ENCODE results near the gene RALA. TPM values are rescaled to one million over a fixed set of nuclear protein-coding genes. Genes with fewer than 3 reads are reported as not detected.

The RALA gene
- polyA plus RNA-seq, 3 donors = 59.3 to 65.9 (median 65.1) TPM

GRCh38 chr7:39607865-39608264 lies 15.5 kb upstream of the RALA start:
- no peak for DNase-seq

- no peak for DNase-seq
These were observed 15.1 kb upstream of the RALA start for GRCh38 chr7:39608278-39608677.

DNA sequence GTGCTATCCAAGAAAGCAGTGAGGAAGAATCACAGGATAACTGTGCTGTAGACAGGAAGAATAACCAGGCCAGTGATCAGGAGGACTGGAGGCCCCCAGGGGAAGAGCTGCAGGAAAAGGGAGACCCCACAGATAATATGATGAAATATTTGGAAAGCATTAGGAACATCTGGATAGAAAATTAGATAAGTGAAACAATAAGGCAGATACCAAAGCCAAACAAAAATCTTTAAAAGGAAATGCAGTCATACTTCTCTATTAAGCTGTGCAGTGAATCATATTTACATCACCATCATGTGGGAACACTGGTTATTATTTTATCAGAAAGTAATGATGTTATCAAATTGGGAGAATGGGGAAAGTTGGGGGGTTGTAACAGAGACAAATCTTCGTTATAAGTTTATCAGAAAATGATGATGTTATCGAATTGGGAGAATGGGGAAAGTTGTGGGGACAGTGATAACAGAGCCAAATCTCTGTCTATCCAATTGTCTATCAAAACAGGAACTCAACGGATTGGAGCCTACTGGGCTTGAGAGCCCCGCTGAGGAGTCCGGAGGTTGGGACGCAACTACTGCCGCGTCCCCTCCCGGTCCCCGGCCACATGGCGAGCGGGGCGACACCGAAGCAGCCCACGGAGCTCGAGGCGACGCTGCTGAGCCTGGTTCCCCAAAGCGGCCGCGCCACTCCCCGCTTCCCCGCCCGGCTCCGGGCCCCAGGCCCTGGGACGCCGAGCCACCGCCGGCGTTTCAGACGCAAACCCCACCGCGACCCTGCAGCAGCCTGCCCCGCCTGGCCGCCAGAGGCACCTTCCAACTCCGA lies 14.0 kb upstream of the RALA start:
- no peak for DNase-seq

DNA sequence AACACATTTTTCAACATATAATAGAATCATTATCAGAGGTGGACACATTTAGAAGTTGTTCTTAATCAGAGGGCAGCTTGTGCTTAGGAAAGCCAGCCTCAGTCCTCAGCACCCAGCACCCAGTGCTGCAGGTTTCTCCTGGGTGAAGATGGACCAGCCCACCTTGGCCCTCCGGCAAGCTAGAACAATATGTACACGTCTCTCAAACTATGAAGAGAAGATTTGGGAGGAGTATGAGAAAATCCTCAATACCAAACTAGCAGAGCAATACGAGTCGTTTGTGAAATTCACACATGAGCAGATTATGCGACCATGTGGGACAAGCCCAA lies 13.5 kb upstream of the RALA start:
- DNase-seq = no peak

GRCh38 chr7:39613577-39613976 lies 9.8 kb upstream of the RALA start:
- no peak for DNase-seq

DNA sequence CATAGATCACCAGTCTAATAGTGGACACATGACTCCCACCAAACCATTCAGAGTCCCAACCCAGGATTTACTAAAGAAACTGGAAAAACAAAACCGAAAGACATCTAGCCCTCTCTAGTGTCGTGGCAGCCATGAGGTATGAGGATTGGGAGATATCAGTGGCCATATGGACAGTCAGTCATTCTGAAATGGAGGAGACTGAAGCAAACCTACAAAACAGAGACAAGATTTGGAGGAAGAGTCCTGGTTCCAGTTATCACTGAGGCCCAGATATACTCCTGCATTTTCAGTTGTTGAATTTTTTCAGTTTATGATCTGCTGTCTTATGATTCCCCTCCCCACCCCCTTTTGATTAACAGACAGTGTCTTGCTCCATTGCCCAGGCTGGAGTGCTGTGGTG lies 9.1 kb upstream of the RALA start:
- DNase-seq = no peak

GRCh38 chr7:39615350-39615975 lies 7.9 kb upstream of the RALA start:
- no peak for DNase-seq

- DNase-seq = no peak
These were observed 7.2 kb upstream of the RALA start for GRCh38 chr7:39616138-39616537.

DNA sequence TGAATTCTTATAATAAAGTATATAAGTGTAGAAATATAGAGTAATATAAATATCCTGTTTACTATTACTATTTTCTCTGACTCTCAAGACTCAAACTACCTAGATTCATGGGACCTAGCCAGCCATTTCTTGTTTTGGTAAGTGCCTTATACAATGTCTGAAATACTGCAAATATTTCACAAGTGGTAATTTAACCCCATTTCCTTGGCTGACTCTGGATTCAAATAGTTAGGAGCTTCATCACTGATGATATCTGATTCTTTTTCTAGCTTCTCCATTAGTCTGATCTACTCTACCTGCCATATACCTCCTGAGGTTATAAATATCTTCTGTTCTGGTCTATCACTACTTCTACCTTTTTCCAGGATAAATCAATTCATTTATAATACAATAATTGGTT lies 6.4 kb upstream of the RALA start:
- no peak for DNase-seq

DNA sequence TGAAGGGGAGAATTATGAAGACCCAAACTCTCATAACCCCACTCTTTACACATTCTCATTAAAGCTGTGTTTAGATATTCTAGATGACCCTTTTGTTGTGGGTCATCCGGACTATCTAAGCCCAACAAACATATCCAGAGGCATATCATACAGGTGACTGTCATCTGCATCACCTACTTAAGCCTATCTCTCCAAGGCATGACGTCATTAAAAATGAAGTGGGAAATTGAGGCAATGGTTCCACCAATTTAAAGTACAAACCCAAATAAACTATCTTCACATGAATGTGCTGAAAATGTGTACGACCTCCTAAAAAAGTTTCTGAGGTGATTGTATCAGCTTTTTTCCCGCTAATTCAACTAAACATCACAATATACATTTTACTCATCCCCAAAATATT lies 4.5 kb upstream of the RALA start:
- DNase-seq = no peak

- no peak for DNase-seq
These were observed 2.9 kb upstream of the RALA start for GRCh38 chr7:39620486-39620885.

DNA sequence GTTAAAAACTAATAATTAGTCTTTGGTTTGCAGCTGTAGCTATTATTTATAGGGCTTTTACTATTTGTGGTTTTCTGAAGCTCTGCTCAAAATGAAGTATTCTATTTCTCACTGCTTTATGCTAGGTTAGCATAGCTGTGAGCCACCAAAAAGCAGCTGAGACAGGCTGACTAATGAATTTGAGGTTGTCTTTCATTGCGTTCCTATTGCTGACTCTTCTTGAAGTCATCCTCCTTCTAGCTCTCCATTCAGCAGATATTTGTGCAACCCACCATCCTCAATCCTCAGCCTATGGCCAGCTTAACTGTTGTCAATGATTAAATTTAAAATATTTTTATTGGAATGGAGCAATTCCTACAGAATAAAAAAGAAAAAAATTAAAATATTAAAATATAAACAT lies 2.1 kb upstream of the RALA start:
- no peak for DNase-seq

DNA sequence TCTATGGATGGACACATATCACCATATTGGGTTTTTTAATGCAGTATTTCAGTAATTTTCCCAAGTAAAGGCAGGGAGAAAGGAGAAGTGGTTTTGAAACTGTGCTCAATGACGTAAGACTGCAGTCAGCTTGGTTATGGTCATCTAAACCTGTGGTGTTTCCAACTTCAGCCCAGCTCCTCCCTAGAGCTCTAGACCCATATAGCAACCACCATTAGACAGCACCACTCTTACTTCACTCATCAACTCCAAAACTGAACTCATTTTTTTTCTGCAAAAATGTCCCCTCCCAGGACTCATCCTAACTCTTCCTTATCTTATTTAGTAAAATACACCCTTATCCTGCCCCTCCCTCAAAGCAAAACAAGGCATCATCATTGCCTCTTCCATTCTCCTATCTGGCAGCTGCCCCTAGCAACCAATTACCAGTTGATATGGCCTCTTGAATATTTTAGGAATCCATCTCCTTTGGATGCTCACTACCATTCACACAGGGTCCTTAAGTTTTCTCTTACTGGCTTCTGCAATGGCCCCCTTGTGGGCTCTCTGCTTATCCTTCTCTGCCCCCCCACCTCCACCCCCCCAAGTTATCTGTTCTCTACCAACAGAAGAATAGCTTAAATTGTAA lies 1.5 kb upstream of the RALA start:
- no peak for DNase-seq

DNA sequence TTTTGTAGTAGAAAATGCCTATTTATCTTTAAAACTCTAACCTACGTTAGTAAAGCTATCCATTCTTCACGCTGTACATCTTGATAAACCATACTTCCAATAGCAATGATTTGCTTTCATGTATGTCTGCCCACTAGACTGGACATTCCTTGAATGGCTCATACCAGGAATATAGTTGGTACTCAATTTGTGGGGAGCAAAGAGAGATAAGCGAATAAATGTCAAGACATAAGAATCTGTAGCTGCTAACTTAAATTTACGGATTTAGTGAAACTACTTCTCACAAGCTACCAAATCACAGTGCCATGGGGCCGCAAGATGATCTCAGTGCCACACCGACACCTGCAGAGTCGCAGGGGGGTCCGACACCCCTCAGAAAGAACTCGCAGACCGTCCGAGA lies 763 bp upstream of the RALA start:
- DNase-seq = no peak

GRCh38 chr7:39623732-39624441 lies 515 bp downstream of the RALA start:
- DNase-seq = no peak

GRCh38 chr7:39624442-39624807 lies 1.1 kb downstream of the RALA start:
- no peak for DNase-seq

- no peak for DNase-seq
These were observed 1.7 kb downstream of the RALA start for GRCh38 chr7:39624935-39625694.

- DNase-seq = no peak
These were observed 8.4 kb downstream of the RALA start for GRCh38 chr7:39631736-39632308.

DNA sequence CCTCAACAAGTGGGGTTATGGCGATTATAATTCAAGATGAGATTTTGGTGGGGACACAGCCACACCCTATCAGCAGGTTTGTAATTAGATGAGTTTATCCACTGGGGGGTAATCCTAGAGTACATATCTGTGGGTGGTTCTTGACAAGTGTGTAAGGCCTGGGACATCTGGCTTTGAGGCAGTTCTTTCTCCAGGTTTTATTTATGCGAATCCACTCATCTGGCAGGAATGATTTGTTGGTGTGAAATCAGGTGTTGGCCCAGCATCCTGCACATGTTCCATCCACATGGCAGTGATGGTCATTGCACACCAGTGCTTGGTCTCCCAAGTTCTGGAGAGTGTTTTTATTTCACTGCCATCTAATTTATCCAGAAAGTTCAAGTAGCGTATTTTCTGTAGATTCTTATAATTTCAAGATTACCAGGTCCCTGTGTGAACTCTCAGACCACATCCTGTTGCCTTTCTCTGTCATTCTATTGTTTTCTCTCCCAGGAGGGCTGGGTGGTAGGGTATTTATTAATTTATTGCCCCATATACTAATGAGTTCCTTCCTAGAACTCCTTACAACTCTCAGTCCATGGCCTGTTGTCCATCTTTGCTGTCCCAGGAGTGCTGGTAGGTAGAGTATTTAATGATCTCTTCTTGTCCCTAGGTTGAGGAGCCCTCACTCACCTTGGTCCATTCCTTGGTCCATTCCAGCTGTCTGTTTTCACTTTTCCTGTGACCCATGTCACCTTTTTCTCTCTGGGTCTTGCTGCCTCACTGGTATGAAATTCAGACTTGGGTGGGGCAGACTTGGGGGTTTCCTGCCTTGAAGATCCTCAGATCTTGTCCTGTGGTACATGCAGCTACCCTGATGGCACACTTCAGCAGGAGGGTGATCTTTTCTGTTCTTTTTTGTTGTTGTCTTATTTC lies 10.4 kb downstream of the RALA start:
- DNase-seq = no peak

- no peak for DNase-seq
These were observed 11.1 kb downstream of the RALA start for GRCh38 chr7:39634478-39634805.

DNA sequence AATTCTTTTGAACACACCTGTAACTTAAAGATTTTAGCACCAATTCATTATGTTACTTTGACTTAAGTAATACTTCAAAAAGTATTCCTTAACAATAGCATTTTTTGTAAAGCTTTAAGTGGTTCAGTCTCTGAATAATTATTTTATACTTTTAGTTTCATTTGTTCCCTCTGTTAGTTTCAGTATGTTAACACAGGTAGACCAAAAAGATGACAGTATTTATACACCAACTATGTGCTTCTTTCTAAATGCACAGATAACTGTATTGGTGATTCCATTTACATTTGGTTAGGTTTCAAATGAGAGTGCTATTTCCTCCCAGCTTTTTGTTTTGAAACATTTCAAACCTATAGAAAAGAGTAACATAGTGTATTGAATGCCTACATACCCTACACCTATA lies 14.0 kb downstream of the RALA start:
- DNase-seq = no peak
